HUES6 (cell line): ENCODE results near the gene RAE1.

Experiments
- H3K27ac ChIP-seq: 2 replicates; pipeline ENCODE4 v1.7.0; 2013; ENCODE audit warnings: low read depth, mild to moderate bottlenecking, low read length, inconsistent platforms
- H3K27me3 ChIP-seq: 2 replicates; pipeline ENCODE4 v1.6.1; 2013; ENCODE audit warnings: low read length; ENCODE audit not compliant: control insufficient read depth, insufficient read depth
- H3K36me3 ChIP-seq: 2 replicates; pipeline ENCODE4 v1.6.1; 2013; ENCODE audit warnings: low read length; ENCODE audit not compliant: control insufficient read depth, insufficient read depth
- H3K4me1 ChIP-seq: 2 replicates; pipeline ENCODE4 v1.6.1; 2013; ENCODE audit warnings: low read length; ENCODE audit not compliant: control insufficient read depth, insufficient read depth
- H3K4me3 ChIP-seq: 2 replicates; pipeline ENCODE4 v1.5.1; 2013; ENCODE audit warnings: low read depth, low read length
- H3K9ac ChIP-seq: one replicate; pipeline ENCODE4 v1.6.1; 2013; ENCODE audit warnings: mild to moderate bottlenecking, low read length
- H3K9me3 ChIP-seq: 2 replicates; pipeline ENCODE4 v1.6.1; 2013; ENCODE audit warnings: low read depth, low read length; ENCODE audit not compliant: control insufficient read depth, insufficient read depth

The RAE1 gene

GRCh38 chr20:57381596-57382503, 30.8 kb downstream of the RAE1 start:
- peaks cover 45% of the 10 kb centered on the region for H3K36me3 ChIP-seq
- H3K4me3 ChIP-seq = no peak overlapping the region
- H3K27ac ChIP-seq = no peak overlapping the region
- no peaks in the 10 kb centered on the region for H3K4me1 ChIP-seq
- H3K9ac ChIP-seq = no peak overlapping the region
- no peaks in the 10 kb centered on the region for H3K27me3 ChIP-seq
- H3K9me3 ChIP-seq = no peaks in the 10 kb centered on the region

- no peak overlapping the region for H3K9ac ChIP-seq
- H3K27me3 ChIP-seq = no peaks in the 10 kb centered on the region
- no peak overlapping the region for H3K27ac ChIP-seq
- H3K4me1 ChIP-seq = no peaks in the 10 kb centered on the region
- no peak overlapping the region for H3K4me3 ChIP-seq
- peaks cover 38% of the 10 kb centered on the region for H3K36me3 ChIP-seq
- H3K9me3 ChIP-seq = no peaks in the 10 kb centered on the region
Measured at GRCh38 chr20:57382516-57382915, 31.5 kb downstream of the RAE1 start.

GRCh38 chr20:57383447-57384347, 32.6 kb downstream of the RAE1 start:
- Histone ChIP-seq H3K9ac (no peak overlapping the region), H3K27me3 (no peaks in the 10 kb centered on the region), H3K4me3 (no peak overlapping the region), H3K27ac (no peak overlapping the region), H3K36me3 (peaks cover 26% of the 10 kb centered on the region), H3K4me1 (no peaks in the 10 kb centered on the region), H3K9me3 (no peaks in the 10 kb centered on the region)

GRCh38 chr20:57384486-57384885, 33.4 kb downstream of the RAE1 start:
- Histone ChIP-seq H3K9me3 (no peaks in the 10 kb centered on the region), H3K36me3 (peaks cover 22% of the 10 kb centered on the region), H3K4me1 (peaks cover 2% of the 10 kb centered on the region), H3K9ac (no peak overlapping the region), H3K4me3 (no peak overlapping the region), H3K27ac (no peak overlapping the region), H3K27me3 (no peaks in the 10 kb centered on the region)

- Histone ChIP-seq H3K36me3 (peaks cover 16% of the 10 kb centered on the region), H3K9ac (no peak overlapping the region), H3K4me1 (peaks cover 8% of the 10 kb centered on the region), H3K9me3 (no peaks in the 10 kb centered on the region), H3K4me3 (no peak overlapping the region), H3K27ac (no peak overlapping the region), H3K27me3 (no peaks in the 10 kb centered on the region)
Measured at GRCh38 chr20:57384953-57385761, 34.1 kb downstream of the RAE1 start.

GRCh38 chr20:57385940-57386339, 34.9 kb downstream of the RAE1 start:
- H3K4me1 ChIP-seq = peaks cover 16% of the 10 kb centered on the region
- H3K9me3 ChIP-seq = no peaks in the 10 kb centered on the region
- H3K27me3 ChIP-seq = no peaks in the 10 kb centered on the region
- no peak overlapping the region for H3K4me3 ChIP-seq
- H3K27ac ChIP-seq = no peak overlapping the region
- no peak overlapping the region for H3K9ac ChIP-seq
- peaks cover 9% of the 10 kb centered on the region; the same call in 1 of the 2 replicates for H3K36me3 ChIP-seq

GRCh38 chr20:57386762-57387161, 35.7 kb downstream of the RAE1 start:
- Histone ChIP-seq H3K9me3 (no peaks in the 10 kb centered on the region), H3K27me3 (no peaks in the 10 kb centered on the region), H3K9ac (no peak overlapping the region), H3K4me3 (no peak overlapping the region), H3K36me3 (peaks cover 8% of the 10 kb centered on the region; the same call in 1 of the 2 replicates), H3K4me1 (peaks cover 16% of the 10 kb centered on the region), H3K27ac (no peak overlapping the region)

- no peak overlapping the region for H3K9ac ChIP-seq
- H3K4me3 ChIP-seq = no peak overlapping the region
- peaks cover 21% of the 10 kb centered on the region for H3K4me1 ChIP-seq
- no peaks in the 10 kb centered on the region for H3K27me3 ChIP-seq
- H3K27ac ChIP-seq = no peak overlapping the region
- H3K36me3 ChIP-seq = peaks cover 8% of the 10 kb centered on the region; the same call in 1 of the 2 replicates
- no peaks in the 10 kb centered on the region for H3K9me3 ChIP-seq
Measured at GRCh38 chr20:57387463-57387862, 36.4 kb downstream of the RAE1 start.

- Histone ChIP-seq H3K9ac (no peak overlapping the region), H3K27me3 (no peaks in the 10 kb centered on the region), H3K4me1 (peaks cover 26% of the 10 kb centered on the region), H3K36me3 (peaks cover 13% of the 10 kb centered on the region), H3K4me3 (no peak overlapping the region), H3K27ac (no peak overlapping the region), H3K9me3 (no peaks in the 10 kb centered on the region)
Measured at GRCh38 chr20:57387945-57388371, 36.9 kb downstream of the RAE1 start.

GRCh38 chr20:57388953-57389694, 38.1 kb downstream of the RAE1 start:
- peak overlapping the region; percentile 23; the same call in 1 of the 2 replicates for H3K27ac ChIP-seq
- H3K9me3 ChIP-seq = no peaks in the 10 kb centered on the region
- peak overlapping the region; percentile 65 for H3K4me3 ChIP-seq
- peaks cover 24% of the 10 kb centered on the region for H3K36me3 ChIP-seq
- H3K4me1 ChIP-seq = peaks cover 36% of the 10 kb centered on the region
- H3K27me3 ChIP-seq = no peaks in the 10 kb centered on the region
- peak overlapping the region; percentile 80 for H3K9ac ChIP-seq
